HCT116 (cell line): ENCODE measurements around the gene EXOC6B. TPM values are rescaled to one million over a fixed set of nuclear protein-coding genes. Genes with fewer than 3 reads are reported as not detected.

Source experiments
- ATAC-seq: fragments of 200-7000 bp; cut with Tn5 transposase; 2 replicates; pipeline ENCODE4 v1.9.1; 2020; ENCODE audit warnings: mild to moderate bottlenecking, moderate library complexity
- BruUV-seq: library from RNA; stranded (reverse); fragments of 400-500 nt; replicated peaks from 2 replicates; lab custom pipeline; 2021; lab: Mats Ljungman, UMichigan
- CTCF ChIA-PET: fragments of 300-600 bp; sonication (Branson Sonifier 250); formaldehyde crosslinking; loops from one replicate; lab custom pipeline; 2021; ENCODE audit warnings: antibody characterized with exemption; lab: Charles Lee
- POLR2A ChIA-PET: fragments of 300-600, 350-600 bp; sonication (Branson Sonifier 250); formaldehyde crosslinking; loops from one replicate; lab custom pipeline; 2021; ENCODE audit warnings: antibody characterized with exemption; lab: Charles Lee
- RAD21 ChIA-PET, 2 experiments: fragments of 300-600 bp; sonication (Branson Sonifier 250); formaldehyde crosslinking; loops; one replicate each; lab custom pipeline; 2023; ENCODE audit warnings: low total read pairs in 2 of 2; ENCODE audit not compliant: uncharacterized antibody in 2 of 2, unreplicated experiment in 2 of 2, low non-redundant PET in 1 of 2; lab: Charles Lee
- DNase-seq: peaks from one replicate; pipeline ENCODE4 v3.0.0-alpha.2; 2010; ENCODE audit warnings: low read depth, low spot score
- H2AFZ ChIP-seq: fragments of 200-600 bp; shearing (Covaris generic), sonication (generic); 2 replicates; pipeline ENCODE4 v1.6.1; 2017; ENCODE audit warnings: low read depth, mixed run types, mixed read lengths, antibody characterized with exemption, low read length; ENCODE audit not compliant: poor library complexity, severe bottlenecking
- H3K27ac ChIP-seq: 2 replicates; pipeline ENCODE4 v1.5.1; 2012; ENCODE audit warnings: low read depth, low read length
- H3K27me3 ChIP-seq: fragments of 200-600 bp; sonication (generic); 2 replicates; pipeline ENCODE4 v1.6.1; 2016; ENCODE audit warnings: mixed run types, low read length, mixed read lengths; ENCODE audit not compliant: insufficient read depth
- H3K36me3 ChIP-seq, 2 experiments: fragments of 200-500 bp in 1 of 2; fragments of 200-600 bp in 1 of 2; sonication (Bioruptor generic) in 1 of 2; sonication (generic) in 1 of 2; 2 replicates each; pipeline versions ENCODE4 v1.5.1 to v1.6.1; 2014 to 2016; ENCODE audit warnings: low read length in 2 of 2, inconsistent platforms in 1 of 2, mixed read lengths in 1 of 2, mixed run types in 1 of 2; ENCODE audit not compliant: insufficient read depth in 2 of 2, control insufficient read depth in 1 of 2
- H3K4me1 ChIP-seq, 2 experiments: fragments of 200-600 bp in 1 of 2; sonication (generic) in 1 of 2; 2 replicates each; pipeline versions ENCODE4 v1.5.1 to v1.6.1; 2012 to 2017; ENCODE audit warnings: low read length in 2 of 2, inconsistent platforms in 1 of 2, mild to moderate bottlenecking in 1 of 2, mixed read lengths in 1 of 2, mixed run types in 1 of 2, moderate library complexity in 1 of 2; ENCODE audit not compliant: insufficient read depth in 2 of 2, control insufficient read depth in 1 of 2
- H3K4me2 ChIP-seq: fragments of 200-600 bp; sonication (generic); 2 replicates; pipeline ENCODE4 v1.6.1; 2017; ENCODE audit warnings: mixed run types, low read length, mixed read lengths
- H3K4me3 ChIP-seq, 2 experiments: fragments of 200-600 bp in 1 of 2; sonication (generic) in 1 of 2; replicated peaks in 1 of 2; 2 replicates each; pipeline ENCODE4 v1.5.1; 2011 to 2016; ENCODE audit warnings: low read length in 2 of 2, control low read depth in 1 of 2, low read depth in 1 of 2, mild to moderate bottlenecking in 1 of 2, mixed read lengths in 1 of 2, mixed run types in 1 of 2
- H3K79me2 ChIP-seq: fragments of 200-600 bp; sonication (generic); 2 replicates; pipeline ENCODE4 v1.6.1; 2017; ENCODE audit warnings: mild to moderate bottlenecking, mixed run types, low read length, moderate library complexity, mixed read lengths; ENCODE audit not compliant: insufficient read depth
- H3K9ac ChIP-seq: fragments of 200-600 bp; sonication (generic); 2 replicates; pipeline ENCODE4 v1.6.1; 2016; ENCODE audit warnings: low read length, mixed read lengths
- H3K9me2 ChIP-seq: fragments of 200-600 bp; sonication (generic), shearing (Covaris generic); 2 replicates; pipeline ENCODE4 v1.6.1; 2017; ENCODE audit warnings: mixed run types, mild to moderate bottlenecking, moderate library complexity; ENCODE audit not compliant: insufficient read depth
- H3K9me3 ChIP-seq, 2 experiments: fragments of 200-500 bp in 1 of 2; fragments of 200-600 bp in 1 of 2; sonication (Bioruptor generic) in 1 of 2; sonication (generic) in 1 of 2; 2 replicates each; pipeline ENCODE4 v1.6.1; 2014 to 2017; ENCODE audit warnings: low read length in 2 of 2, mixed read lengths in 2 of 2, inconsistent platforms in 1 of 2, low read depth in 1 of 2, mild to moderate bottlenecking in 1 of 2, mixed run types in 1 of 2, moderate library complexity in 1 of 2; ENCODE audit not compliant: control insufficient read depth in 1 of 2, insufficient read depth in 1 of 2
- H4K20me1 ChIP-seq: fragments of 200-600 bp; sonication (generic), shearing (Covaris generic); 2 replicates; pipeline ENCODE4 v1.6.1; 2017; ENCODE audit warnings: mixed run types, mild to moderate bottlenecking, moderate library complexity; ENCODE audit not compliant: insufficient read depth
- CBX3 ChIP-seq: IDR thresholded peaks from 2 replicates; pipeline ENCODE4 v1.6.1; 2012; ENCODE audit warnings: low read depth
- CEBPB ChIP-seq: IDR thresholded peaks from 2 replicates; pipeline ENCODE4 v1.6.1; 2012; ENCODE audit warnings: low read depth
- EGR1 ChIP-seq: IDR thresholded peaks from 2 replicates; pipeline ENCODE4 v1.6.1; 2012; ENCODE audit warnings: low read depth
- ELF1 ChIP-seq: IDR thresholded peaks from 2 replicates; pipeline ENCODE4 v1.6.1; 2012; ENCODE audit warnings: low read depth, borderline replicate concordance
- EZH2 ChIP-seq: fragments of 200-600 bp; sonication (generic); IDR thresholded peaks from 2 replicates; pipeline ENCODE4 v1.6.1; 2017; ENCODE audit warnings: antibody characterized with exemption, mixed run types
- EZH2phosphoT487 ChIP-seq: fragments of 200-600 bp; IDR thresholded peaks from 2 replicates; pipeline ENCODE4 v1.6.1; 2018; ENCODE audit warnings: antibody characterized with exemption, borderline replicate concordance
- FOSL1 ChIP-seq: IDR thresholded peaks from 2 replicates; pipeline ENCODE4 v1.6.1; 2012; ENCODE audit warnings: low read depth
- JUND ChIP-seq: IDR thresholded peaks from 2 replicates; pipeline ENCODE4 v1.6.1; 2012
- POLR2AphosphoS5 ChIP-seq: IDR thresholded peaks from 2 replicates; pipeline ENCODE4 v1.6.1; 2011; ENCODE audit warnings: mild to moderate bottlenecking, low read depth, low read length, moderate library complexity
- SIN3A ChIP-seq: IDR thresholded peaks from 2 replicates; pipeline ENCODE4 v1.6.1; 2012; ENCODE audit warnings: low read depth
- SP1 ChIP-seq: IDR thresholded peaks from 2 replicates; pipeline ENCODE4 v1.6.1; 2012; ENCODE audit warnings: low read depth
- SRF ChIP-seq: IDR thresholded peaks from 2 replicates; pipeline ENCODE4 v1.6.1; 2012; ENCODE audit warnings: low read depth
- TCF7L2 ChIP-seq: IDR thresholded peaks from 2 replicates; pipeline ENCODE4 v1.7.0; 2011; ENCODE audit warnings: borderline replicate concordance, inconsistent platforms; ENCODE audit not compliant: insufficient read depth, insufficient read length; ENCODE audit errors: extremely low read depth
- YY1 ChIP-seq: IDR thresholded peaks from 2 replicates; pipeline ENCODE4 v1.6.1; 2011; ENCODE audit warnings: low read length, low read depth, moderate library complexity, mild to moderate bottlenecking; ENCODE audit not compliant: insufficient replicate concordance; ENCODE audit errors: extremely low read depth
- ZFX ChIP-seq: fragments of 450-650 bp; IDR thresholded peaks from 2 replicates; pipeline ENCODE4 v1.6.1; 2017
- intact Hi-C: fragments of 100-400 bp; cut with micrococcal nuclease; formaldehyde crosslinking; loops from 2 replicates; pipeline ENCODE4 v1.10.0; 2022
- total RNA-seq: library from RNA; stranded (reverse); gene quantifications from one replicate; pipeline ENCODE4 v1.2.1, GENCODE V29; 2021; ENCODE audit not compliant: unreplicated experiment
- TF ChIP-seq, protein P1 (sequence below), 3 experiments: fragments of 200-600 bp in 1 of 3; sonication (generic) in 1 of 3; IDR thresholded peaks in 2 of 3; conservative IDR thresholded peaks in 1 of 3; 2 replicates each; pipeline ENCODE4 v1.5.1; 2012 to 2017; ENCODE audit warnings: low read depth in 2 of 3, low read length in 2 of 3, antibody characterized with exemption in 1 of 3, borderline replicate concordance in 1 of 3, control low read depth in 1 of 3, mild to moderate bottlenecking in 1 of 3, mixed read lengths in 1 of 3, mixed run types in 1 of 3, moderate library complexity in 1 of 3; ENCODE audit not compliant: insufficient read depth in 1 of 3
- TF ChIP-seq, protein P2 (sequence below): IDR thresholded peaks from 2 replicates; pipeline ENCODE4 v1.6.1; 2011; ENCODE audit warnings: mild to moderate bottlenecking, low read length, moderate library complexity; ENCODE audit not compliant: insufficient replicate concordance; ENCODE audit errors: extremely low read depth
- TF ChIP-seq, protein P3 (sequence below): IDR thresholded peaks from 2 replicates; pipeline ENCODE4 v1.6.1; 2012; ENCODE audit warnings: low read depth
- TF ChIP-seq, protein P4 (sequence below): IDR thresholded peaks from 2 replicates; pipeline ENCODE4 v1.6.1; 2012
- TF ChIP-seq, protein P5 (sequence below): IDR thresholded peaks from 2 replicates; pipeline ENCODE4 v1.6.1; 2012

Gene EXOC6B
- total RNA-seq, 1 experiment from 2014 or later: 25.4 TPM

DNA sequence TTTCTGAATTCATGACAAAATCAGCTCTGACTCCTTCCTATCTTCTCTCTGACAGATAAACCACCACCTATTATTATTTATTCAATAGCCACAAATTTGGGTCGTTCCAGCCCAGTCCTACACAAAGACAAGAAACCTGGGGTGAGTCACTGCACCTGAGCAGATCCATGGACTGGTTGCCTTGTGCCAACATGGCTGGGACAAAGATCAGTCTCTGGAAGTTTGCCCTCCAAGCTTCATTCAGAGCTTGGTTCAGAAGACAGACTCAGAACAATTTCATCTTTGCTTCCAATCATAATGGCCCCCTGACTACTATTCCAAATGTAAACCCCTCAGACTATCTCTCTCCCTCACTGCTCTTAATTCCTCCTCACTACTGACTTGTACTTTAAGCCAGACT is 9.6 kb upstream of the EXOC6B start:
- intact Hi-C loops: no loop called here
- TF ChIP-seq, protein P1, sequence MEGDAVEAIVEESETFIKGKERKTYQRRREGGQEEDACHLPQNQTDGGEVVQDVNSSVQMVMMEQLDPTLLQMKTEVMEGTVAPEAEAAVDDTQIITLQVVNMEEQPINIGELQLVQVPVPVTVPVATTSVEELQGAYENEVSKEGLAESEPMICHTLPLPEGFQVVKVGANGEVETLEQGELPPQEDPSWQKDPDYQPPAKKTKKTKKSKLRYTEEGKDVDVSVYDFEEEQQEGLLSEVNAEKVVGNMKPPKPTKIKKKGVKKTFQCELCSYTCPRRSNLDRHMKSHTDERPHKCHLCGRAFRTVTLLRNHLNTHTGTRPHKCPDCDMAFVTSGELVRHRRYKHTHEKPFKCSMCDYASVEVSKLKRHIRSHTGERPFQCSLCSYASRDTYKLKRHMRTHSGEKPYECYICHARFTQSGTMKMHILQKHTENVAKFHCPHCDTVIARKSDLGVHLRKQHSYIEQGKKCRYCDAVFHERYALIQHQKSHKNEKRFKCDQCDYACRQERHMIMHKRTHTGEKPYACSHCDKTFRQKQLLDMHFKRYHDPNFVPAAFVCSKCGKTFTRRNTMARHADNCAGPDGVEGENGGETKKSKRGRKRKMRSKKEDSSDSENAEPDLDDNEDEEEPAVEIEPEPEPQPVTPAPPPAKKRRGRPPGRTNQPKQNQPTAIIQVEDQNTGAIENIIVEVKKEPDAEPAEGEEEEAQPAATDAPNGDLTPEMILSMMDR (IDR thresholded peaks at IDR 0.05 in 2 of 3, conservative IDR thresholded peaks at IDR 0.05 in 1 of 3; ENCODE audit: borderline replicate concordance in 1 of 3, insufficient read depth in 1 of 3, low read depth in 2 of 3, low read length in 2 of 3): no peak
- TF ChIP-seq SP1 (no peak), ZFX (no peak), EZH2phosphoT487 (no peak), JUND (no peak), EZH2 (no peak), POLR2AphosphoS5 (no peak), FOSL1 (no peak), CEBPB (no peak), SRF (no peak), ELF1 (no peak), YY1 (no peak), TCF7L2 (no peak), EGR1 (no peak), CBX3 (no peak), SIN3A (no peak)
- TF ChIP-seq, protein P2, sequence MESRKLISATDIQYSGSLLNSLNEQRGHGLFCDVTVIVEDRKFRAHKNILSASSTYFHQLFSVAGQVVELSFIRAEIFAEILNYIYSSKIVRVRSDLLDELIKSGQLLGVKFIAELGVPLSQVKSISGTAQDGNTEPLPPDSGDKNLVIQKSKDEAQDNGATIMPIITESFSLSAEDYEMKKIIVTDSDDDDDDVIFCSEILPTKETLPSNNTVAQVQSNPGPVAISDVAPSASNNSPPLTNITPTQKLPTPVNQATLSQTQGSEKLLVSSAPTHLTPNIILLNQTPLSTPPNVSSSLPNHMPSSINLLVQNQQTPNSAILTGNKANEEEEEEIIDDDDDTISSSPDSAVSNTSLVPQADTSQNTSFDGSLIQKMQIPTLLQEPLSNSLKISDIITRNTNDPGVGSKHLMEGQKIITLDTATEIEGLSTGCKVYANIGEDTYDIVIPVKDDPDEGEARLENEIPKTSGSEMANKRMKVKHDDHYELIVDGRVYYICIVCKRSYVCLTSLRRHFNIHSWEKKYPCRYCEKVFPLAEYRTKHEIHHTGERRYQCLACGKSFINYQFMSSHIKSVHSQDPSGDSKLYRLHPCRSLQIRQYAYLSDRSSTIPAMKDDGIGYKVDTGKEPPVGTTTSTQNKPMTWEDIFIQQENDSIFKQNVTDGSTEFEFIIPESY: no peak
- TF ChIP-seq, protein P3, sequence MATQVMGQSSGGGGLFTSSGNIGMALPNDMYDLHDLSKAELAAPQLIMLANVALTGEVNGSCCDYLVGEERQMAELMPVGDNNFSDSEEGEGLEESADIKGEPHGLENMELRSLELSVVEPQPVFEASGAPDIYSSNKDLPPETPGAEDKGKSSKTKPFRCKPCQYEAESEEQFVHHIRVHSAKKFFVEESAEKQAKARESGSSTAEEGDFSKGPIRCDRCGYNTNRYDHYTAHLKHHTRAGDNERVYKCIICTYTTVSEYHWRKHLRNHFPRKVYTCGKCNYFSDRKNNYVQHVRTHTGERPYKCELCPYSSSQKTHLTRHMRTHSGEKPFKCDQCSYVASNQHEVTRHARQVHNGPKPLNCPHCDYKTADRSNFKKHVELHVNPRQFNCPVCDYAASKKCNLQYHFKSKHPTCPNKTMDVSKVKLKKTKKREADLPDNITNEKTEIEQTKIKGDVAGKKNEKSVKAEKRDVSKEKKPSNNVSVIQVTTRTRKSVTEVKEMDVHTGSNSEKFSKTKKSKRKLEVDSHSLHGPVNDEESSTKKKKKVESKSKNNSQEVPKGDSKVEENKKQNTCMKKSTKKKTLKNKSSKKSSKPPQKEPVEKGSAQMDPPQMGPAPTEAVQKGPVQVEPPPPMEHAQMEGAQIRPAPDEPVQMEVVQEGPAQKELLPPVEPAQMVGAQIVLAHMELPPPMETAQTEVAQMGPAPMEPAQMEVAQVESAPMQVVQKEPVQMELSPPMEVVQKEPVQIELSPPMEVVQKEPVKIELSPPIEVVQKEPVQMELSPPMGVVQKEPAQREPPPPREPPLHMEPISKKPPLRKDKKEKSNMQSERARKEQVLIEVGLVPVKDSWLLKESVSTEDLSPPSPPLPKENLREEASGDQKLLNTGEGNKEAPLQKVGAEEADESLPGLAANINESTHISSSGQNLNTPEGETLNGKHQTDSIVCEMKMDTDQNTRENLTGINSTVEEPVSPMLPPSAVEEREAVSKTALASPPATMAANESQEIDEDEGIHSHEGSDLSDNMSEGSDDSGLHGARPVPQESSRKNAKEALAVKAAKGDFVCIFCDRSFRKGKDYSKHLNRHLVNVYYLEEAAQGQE: no peak
- TF ChIP-seq, protein P4, sequence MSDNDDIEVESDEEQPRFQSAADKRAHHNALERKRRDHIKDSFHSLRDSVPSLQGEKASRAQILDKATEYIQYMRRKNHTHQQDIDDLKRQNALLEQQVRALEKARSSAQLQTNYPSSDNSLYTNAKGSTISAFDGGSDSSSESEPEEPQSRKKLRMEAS: no peak
- TF ChIP-seq, protein P5, sequence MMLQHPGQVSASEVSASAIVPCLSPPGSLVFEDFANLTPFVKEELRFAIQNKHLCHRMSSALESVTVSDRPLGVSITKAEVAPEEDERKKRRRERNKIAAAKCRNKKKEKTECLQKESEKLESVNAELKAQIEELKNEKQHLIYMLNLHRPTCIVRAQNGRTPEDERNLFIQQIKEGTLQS: no peak
- TF ChIP-seq, all 23 proteins: peak for 0
- Histone ChIP-seq H3K79me2 (no peaks in the 10 kb centered on the region), H3K9me3 (no peaks in the 10 kb centered on the region), H2AFZ (no peak overlapping the region), H3K4me2 (no peak overlapping the region), H3K4me1 (no peaks in the 10 kb centered on the region), H3K27ac (no peak overlapping the region), H3K9me2 (peaks cover 5% of the 10 kb centered on the region; the same call in 1 of the 2 replicates), H3K27me3 (no peaks in the 10 kb centered on the region), H3K36me3 (no peaks in the 10 kb centered on the region), H3K4me3 (no peak overlapping the region), H4K20me1 (no peaks in the 10 kb centered on the region), H3K9ac (no peak overlapping the region)
- CTCF ChIA-PET: no interaction called here
- DNase-seq (no peak), ATAC-seq (no peak)
- BruUV-seq: no TSS peak
- RAD21 ChIA-PET: no interaction called here
- POLR2A ChIA-PET: no interaction called here
